ENCODE results near the gene HOXA9. TPM values are rescaled to one million over a fixed set of nuclear protein-coding genes. Genes with fewer than 3 reads are reported as not detected.

The HOXA9 gene
- total RNA-seq, 1 donor from 2014 or later: 0.80 TPM

GRCh38 chr7:27115221-27116026 is 49.9 kb downstream of the HOXA9 start:
- Mint-ChIP-seq H3K27ac (ENCODE audit: unreplicated experiment) (no peak overlapping the region), H3K27me3 (ENCODE audit: unreplicated experiment) (peaks cover 49% of the 10 kb centered on the region)

GRCh38 chr7:27114881-27115220 is 50.5 kb downstream of the HOXA9 start:
- Mint-ChIP-seq H3K4me1 (ENCODE audit: unreplicated experiment) (peaks cover 25% of the 10 kb centered on the region), H3K9me3 (ENCODE audit: unreplicated experiment) (no peaks in the 10 kb centered on the region), H3K27ac (ENCODE audit: unreplicated experiment) (no peak overlapping the region), H3K27me3 (ENCODE audit: unreplicated experiment) (peaks cover 50% of the 10 kb centered on the region), H3K36me3 (ENCODE audit: low read depth, unreplicated experiment) (no peaks in the 10 kb centered on the region), H3K4me3 (ENCODE audit: unreplicated experiment) (no peak overlapping the region)
- DNase-seq (ENCODE audit: low spot score): no peak
- TF ChIP-seq CTCF (IDR thresholded peaks at IDR 0.05; ENCODE audit: unreplicated experiment): no peak

More at GRCh38 chr7:27115221-27116026, 49.9 kb downstream of the HOXA9 start:
- H3K4me3 Mint-ChIP-seq (ENCODE audit: unreplicated experiment): no peak overlapping the region
- H3K4me1 Mint-ChIP-seq (ENCODE audit: unreplicated experiment): peaks cover 23% of the 10 kb centered on the region
- no peaks in the 10 kb centered on the region for H3K9me3 Mint-ChIP-seq (ENCODE audit: unreplicated experiment)
- no peak for DNase-seq (ENCODE audit: low spot score)
- no peak for TF ChIP-seq CTCF (IDR thresholded peaks at IDR 0.05; ENCODE audit: unreplicated experiment)
- H3K36me3 Mint-ChIP-seq (ENCODE audit: low read depth, unreplicated experiment): no peaks in the 10 kb centered on the region

GRCh38 chr7:27113991-27114769 is 51.2 kb downstream of the HOXA9 start:
- no peaks in the 10 kb centered on the region for H3K36me3 Mint-ChIP-seq (ENCODE audit: low read depth, unreplicated experiment)
- H3K27me3 Mint-ChIP-seq (ENCODE audit: unreplicated experiment): peaks cover 48% of the 10 kb centered on the region
- H3K9me3 Mint-ChIP-seq (ENCODE audit: unreplicated experiment): no peaks in the 10 kb centered on the region
- TF ChIP-seq CTCF (IDR thresholded peaks at IDR 0.05; ENCODE audit: unreplicated experiment): no peak
- H3K4me1 Mint-ChIP-seq (ENCODE audit: unreplicated experiment): peaks cover 28% of the 10 kb centered on the region
- no peak for DNase-seq (ENCODE audit: low spot score)
- H3K27ac Mint-ChIP-seq (ENCODE audit: unreplicated experiment): no peak overlapping the region
- no peak overlapping the region for H3K4me3 Mint-ChIP-seq (ENCODE audit: unreplicated experiment)

- Mint-ChIP-seq H3K4me1 (ENCODE audit: unreplicated experiment) (peaks cover 34% of the 10 kb centered on the region), H3K36me3 (ENCODE audit: low read depth, unreplicated experiment) (no peaks in the 10 kb centered on the region), H3K27me3 (ENCODE audit: unreplicated experiment) (peaks cover 47% of the 10 kb centered on the region), H3K4me3 (ENCODE audit: unreplicated experiment) (no peak overlapping the region), H3K27ac (ENCODE audit: unreplicated experiment) (no peak overlapping the region), H3K9me3 (ENCODE audit: unreplicated experiment) (no peaks in the 10 kb centered on the region)
- DNase-seq (ENCODE audit: low spot score): no peak
- TF ChIP-seq CTCF (IDR thresholded peaks at IDR 0.05; ENCODE audit: unreplicated experiment): no peak
Observed at GRCh38 chr7:27112955-27113949, 52.1 kb downstream of the HOXA9 start.

Small RNAs within 50 kb of the gene (microRNA-seq; reads per million reads assigned to microRNA genes)
- gene MIR196B (ENCODE audit: unreplicated experiment): 272 reads per million, percentile 87 among the genes with 10 or more reads in this experiment

Other genes starting within 250 kb of the HOXA9 start
- gene HOXA1, start 69.5 kb downstream of the HOXA9 start, total RNA-seq (ENCODE audit: unreplicated experiment): 3.5 TPM
- gene HOXA2, start 62.9 kb downstream of the HOXA9 start, total RNA-seq (ENCODE audit: unreplicated experiment): 1.1 TPM
- gene HOXA4, start 34.8 kb downstream of the HOXA9 start, total RNA-seq (ENCODE audit: unreplicated experiment): 0.31 TPM
- 0.59 TPM for gene HOXA5, start 21.9 kb downstream of the HOXA9 start, total RNA-seq (ENCODE audit: unreplicated experiment)
- not detected for gene HOXA6, start 17.8 kb downstream of the HOXA9 start, total RNA-seq (ENCODE audit: unreplicated experiment)
- gene HOXA3, start 13.0 kb downstream of the HOXA9 start, total RNA-seq (ENCODE audit: unreplicated experiment): 0.13 TPM
- not detected for gene HOXA7, start 8.9 kb downstream of the HOXA9 start, total RNA-seq (ENCODE audit: unreplicated experiment)
- gene HOXA10, start 8.8 kb upstream of the HOXA9 start, total RNA-seq (ENCODE audit: unreplicated experiment): not detected
- gene HOXA11, start 19.7 kb upstream of the HOXA9 start, total RNA-seq (ENCODE audit: unreplicated experiment): not detected
- gene HOXA13, start 34.6 kb upstream of the HOXA9 start, total RNA-seq (ENCODE audit: unreplicated experiment): not detected
- 0.51 TPM for gene EVX1, start 77.3 kb upstream of the HOXA9 start, total RNA-seq (ENCODE audit: unreplicated experiment)